Chondrocyte (in vitro differentiated cells): ENCODE results near the gene KANSL1L. TPM values are rescaled to one million over a fixed set of nuclear protein-coding genes. Genes with fewer than 3 reads are reported as not detected.

Experiments
- DNase-seq: peaks from one replicate; pipeline ENCODE4 v3.0.0; 2021; ENCODE audit warnings: mixed read lengths, low spot score
- H3K27ac Mint-ChIP-seq: one replicate; pipeline ENCODE4 v1.8.0; 2021; ENCODE audit warnings: mild to moderate bottlenecking, moderate library complexity, mixed read lengths; ENCODE audit not compliant: unreplicated experiment
- H3K27me3 Mint-ChIP-seq: 2 replicates; pipeline ENCODE4 v1.8.0; 2021; ENCODE audit warnings: low read depth, mixed read lengths
- H3K36me3 Mint-ChIP-seq: 2 replicates; pipeline ENCODE4 v1.8.0; 2021; ENCODE audit warnings: low read depth, mixed read lengths
- H3K4me1 Mint-ChIP-seq: 2 replicates; pipeline ENCODE4 v1.8.0; 2021; ENCODE audit warnings: low read depth, mild to moderate bottlenecking, mixed read lengths
- H3K4me3 Mint-ChIP-seq: one replicate; pipeline ENCODE4 v1.8.0; 2021; ENCODE audit warnings: mild to moderate bottlenecking, moderate library complexity, mixed read lengths; ENCODE audit not compliant: unreplicated experiment
- H3K9me3 Mint-ChIP-seq: 2 replicates; pipeline ENCODE4 v1.8.0; 2021; ENCODE audit warnings: low read depth, mixed read lengths
- total RNA-seq: library from RNA; stranded (reverse); gene quantifications from 3 replicates; pipeline ENCODE4 v1.2.1, GENCODE V29; 2021
- TF ChIP-seq, protein P1 (sequence below): fragments of 200-600 bp; sonication (generic); IDR thresholded peaks from 2 replicates; pipeline ENCODE4 v1.5.0; 2021; ENCODE audit warnings: antibody characterized with exemption, mild to moderate bottlenecking, moderate library complexity

KANSL1L gene
- total RNA-seq, 1 donor from 2014 or later = 12.2 TPM

DNA sequence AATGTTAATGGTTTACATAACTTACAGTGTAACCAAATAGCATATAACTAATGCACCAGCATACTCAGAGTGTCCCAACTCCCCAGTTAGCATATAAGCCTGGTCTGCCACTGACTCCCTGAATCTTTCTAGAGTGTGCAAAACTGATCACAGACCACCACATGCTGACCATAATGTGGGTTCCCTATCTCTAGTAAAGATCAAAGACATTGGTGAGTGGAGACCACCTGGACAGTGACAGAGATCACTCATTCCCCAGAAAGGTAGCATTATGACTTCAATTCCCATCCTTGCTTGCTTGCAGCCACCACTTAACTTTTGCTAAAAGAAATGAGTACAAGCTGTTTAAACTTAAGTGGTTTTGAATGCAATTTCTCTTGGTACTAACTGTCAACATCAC is 39.0 kb downstream of the KANSL1L start:
- Mint-ChIP-seq H3K27me3 (no peaks in the 10 kb centered on the region), H3K9me3 (peaks cover 2% of the 10 kb centered on the region), H3K4me1 (no peaks in the 10 kb centered on the region), H3K36me3 (peaks cover 7% of the 10 kb centered on the region), H3K27ac (no peak overlapping the region), H3K4me3 (no peak overlapping the region)
- no peak for DNase-seq
- TF ChIP-seq, protein P1, sequence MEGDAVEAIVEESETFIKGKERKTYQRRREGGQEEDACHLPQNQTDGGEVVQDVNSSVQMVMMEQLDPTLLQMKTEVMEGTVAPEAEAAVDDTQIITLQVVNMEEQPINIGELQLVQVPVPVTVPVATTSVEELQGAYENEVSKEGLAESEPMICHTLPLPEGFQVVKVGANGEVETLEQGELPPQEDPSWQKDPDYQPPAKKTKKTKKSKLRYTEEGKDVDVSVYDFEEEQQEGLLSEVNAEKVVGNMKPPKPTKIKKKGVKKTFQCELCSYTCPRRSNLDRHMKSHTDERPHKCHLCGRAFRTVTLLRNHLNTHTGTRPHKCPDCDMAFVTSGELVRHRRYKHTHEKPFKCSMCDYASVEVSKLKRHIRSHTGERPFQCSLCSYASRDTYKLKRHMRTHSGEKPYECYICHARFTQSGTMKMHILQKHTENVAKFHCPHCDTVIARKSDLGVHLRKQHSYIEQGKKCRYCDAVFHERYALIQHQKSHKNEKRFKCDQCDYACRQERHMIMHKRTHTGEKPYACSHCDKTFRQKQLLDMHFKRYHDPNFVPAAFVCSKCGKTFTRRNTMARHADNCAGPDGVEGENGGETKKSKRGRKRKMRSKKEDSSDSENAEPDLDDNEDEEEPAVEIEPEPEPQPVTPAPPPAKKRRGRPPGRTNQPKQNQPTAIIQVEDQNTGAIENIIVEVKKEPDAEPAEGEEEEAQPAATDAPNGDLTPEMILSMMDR = no peak

DNA sequence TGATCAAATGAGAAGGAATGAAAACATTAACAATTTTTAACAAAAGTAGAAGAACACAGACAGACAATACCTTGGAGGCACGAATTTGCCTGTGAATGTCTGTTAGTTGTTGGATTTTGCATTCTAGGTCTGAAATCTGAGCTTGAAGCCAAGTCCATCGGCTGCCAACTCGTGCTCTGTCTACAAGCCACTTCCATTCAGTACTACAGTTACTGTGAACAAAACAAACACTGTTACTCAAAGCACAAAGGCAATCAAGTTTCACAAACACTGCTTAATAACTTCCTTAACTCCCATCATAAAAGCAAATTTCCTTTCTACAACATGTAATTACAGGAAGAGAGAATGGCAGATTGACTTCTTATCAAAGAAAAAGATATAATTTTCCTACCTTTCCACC is 42.2 kb downstream of the KANSL1L start:
- no peak overlapping the region for H3K4me3 Mint-ChIP-seq

DNA sequence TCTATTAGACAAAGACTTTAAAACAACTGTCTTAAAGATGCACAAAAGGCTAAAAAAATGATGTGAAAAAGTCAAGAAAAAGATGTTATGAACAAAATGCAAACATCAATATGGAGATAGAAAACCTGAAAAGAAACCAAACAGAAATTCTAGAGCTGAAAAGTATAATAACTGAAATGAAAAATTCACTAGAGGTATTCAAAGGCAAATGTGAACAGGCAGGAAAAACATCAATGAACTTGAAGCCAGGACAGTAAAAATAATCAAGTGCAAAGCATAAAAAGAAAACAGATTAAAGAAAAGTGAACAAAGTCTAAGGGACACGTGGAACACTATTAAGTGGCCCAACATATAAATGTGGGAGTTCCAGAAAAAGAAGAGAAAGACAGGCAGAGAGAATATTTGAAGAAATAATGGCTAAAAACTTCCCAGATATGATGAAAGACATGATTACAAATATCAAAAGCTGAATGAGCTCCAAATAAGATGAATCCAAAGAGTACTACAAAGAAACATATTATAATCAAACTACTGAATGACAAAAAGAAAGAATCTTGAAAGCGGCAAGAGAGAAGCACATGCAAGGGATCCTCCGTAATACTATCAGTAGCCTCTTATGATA is 57.5 kb downstream of the KANSL1L start:
- Mint-ChIP-seq H3K27me3 (no peaks in the 10 kb centered on the region), H3K4me3 (no peak overlapping the region), H3K4me1 (no peaks in the 10 kb centered on the region), H3K9me3 (peaks cover 32% of the 10 kb centered on the region), H3K27ac (no peak overlapping the region), H3K36me3 (peaks cover 31% of the 10 kb centered on the region)
- DNase-seq = no peak
- TF ChIP-seq, protein P1 = no peak

More for the DNA sequence above, 42.2 kb downstream of the KANSL1L start:
- Mint-ChIP-seq H3K9me3 (peaks cover 17% of the 10 kb centered on the region), H3K27ac (no peak overlapping the region), H3K27me3 (no peaks in the 10 kb centered on the region), H3K36me3 (peaks cover 26% of the 10 kb centered on the region), H3K4me1 (no peaks in the 10 kb centered on the region)
- TF ChIP-seq, protein P1 = no peak
- DNase-seq = no peak

DNA sequence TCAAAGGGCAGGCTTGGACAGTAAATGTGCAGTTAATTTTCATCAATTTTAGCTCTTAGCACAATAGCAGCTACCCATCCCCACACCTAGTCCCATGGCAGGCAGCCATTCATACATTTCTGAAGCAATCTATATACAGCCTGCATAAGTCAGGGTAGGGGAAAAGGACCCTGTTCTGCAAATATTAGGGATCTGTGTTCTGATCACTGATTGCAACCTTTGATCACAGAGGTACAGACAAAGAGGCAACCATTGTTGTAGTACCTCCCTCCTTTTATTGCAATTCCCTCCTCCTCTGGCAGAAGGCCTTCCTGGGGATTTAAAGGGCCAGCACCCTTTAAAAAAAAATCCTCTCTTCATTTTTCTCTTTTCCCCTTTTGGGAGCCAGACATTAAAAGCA is 58.3 kb downstream of the KANSL1L start:
- no peak for DNase-seq
- Mint-ChIP-seq H3K4me3 (no peak overlapping the region), H3K27ac (no peak overlapping the region), H3K4me1 (no peaks in the 10 kb centered on the region), H3K36me3 (peaks cover 29% of the 10 kb centered on the region), H3K9me3 (peaks cover 32% of the 10 kb centered on the region), H3K27me3 (no peaks in the 10 kb centered on the region)
- TF ChIP-seq, protein P1 = no peak

DNA sequence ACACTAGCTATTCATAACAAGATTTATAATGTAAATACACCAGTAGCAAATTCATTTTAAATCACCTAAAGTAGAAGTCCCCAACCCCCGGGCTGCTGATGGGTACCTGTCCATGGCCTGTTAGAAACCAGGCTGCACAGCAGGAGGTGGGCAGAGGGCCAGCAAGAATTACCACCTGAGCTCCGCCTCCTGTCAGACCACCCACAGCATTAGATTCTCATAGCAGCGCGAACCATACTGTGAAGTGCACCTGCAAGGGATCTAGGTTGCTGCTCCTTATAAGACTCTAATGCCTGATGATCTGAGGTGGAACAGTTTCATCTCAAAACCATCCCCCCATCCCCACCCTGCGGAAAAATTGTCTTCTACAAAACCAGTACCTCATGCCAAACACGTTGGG is 71.3 kb downstream of the KANSL1L start:
- no peaks in the 10 kb centered on the region for H3K27me3 Mint-ChIP-seq
- TF ChIP-seq, protein P1 = no peak

More for the DNA sequence above, 71.3 kb downstream of the KANSL1L start:
- Mint-ChIP-seq H3K27ac (no peak overlapping the region), H3K36me3 (peaks cover 3% of the 10 kb centered on the region), H3K9me3 (no peaks in the 10 kb centered on the region), H3K4me1 (no peaks in the 10 kb centered on the region), H3K4me3 (no peak overlapping the region)
- no peak for DNase-seq
